ENCODE results near the gene CCDC32.

GRCh38 chr15:40567111-40567510, 2.3 kb upstream of the CCDC32 start:
- TF ChIP-seq CTCF (IDR thresholded peaks at IDR 0.05) = no peak
- TF ChIP-seq ZBTB21 (CRISPR knock-in tag; IDR thresholded peaks at IDR 0.05; ENCODE audit: borderline replicate concordance) = no peak
